Measurements from ENCODE around the gene ARID3B.
"Not testable (repeated sequence)": the region's sequence is repeated elsewhere in the genome, so short reads cannot be mapped to it uniquely, and the experiment has no call there.

The ARID3B gene

GRCh38 chr15:74621546-74621920 is 80.5 kb downstream of the ARID3B start:
- no peak for DNase-seq (ENCODE audit: low spot score)

- DNase-seq (ENCODE audit: low spot score) = no peak
Observed at GRCh38 chr15:74621936-74622335, 80.9 kb downstream of the ARID3B start.

GRCh38 chr15:74622758-74623157 is 81.7 kb downstream of the ARID3B start:
- DNase-seq (ENCODE audit: low spot score) = no peak

DNA sequence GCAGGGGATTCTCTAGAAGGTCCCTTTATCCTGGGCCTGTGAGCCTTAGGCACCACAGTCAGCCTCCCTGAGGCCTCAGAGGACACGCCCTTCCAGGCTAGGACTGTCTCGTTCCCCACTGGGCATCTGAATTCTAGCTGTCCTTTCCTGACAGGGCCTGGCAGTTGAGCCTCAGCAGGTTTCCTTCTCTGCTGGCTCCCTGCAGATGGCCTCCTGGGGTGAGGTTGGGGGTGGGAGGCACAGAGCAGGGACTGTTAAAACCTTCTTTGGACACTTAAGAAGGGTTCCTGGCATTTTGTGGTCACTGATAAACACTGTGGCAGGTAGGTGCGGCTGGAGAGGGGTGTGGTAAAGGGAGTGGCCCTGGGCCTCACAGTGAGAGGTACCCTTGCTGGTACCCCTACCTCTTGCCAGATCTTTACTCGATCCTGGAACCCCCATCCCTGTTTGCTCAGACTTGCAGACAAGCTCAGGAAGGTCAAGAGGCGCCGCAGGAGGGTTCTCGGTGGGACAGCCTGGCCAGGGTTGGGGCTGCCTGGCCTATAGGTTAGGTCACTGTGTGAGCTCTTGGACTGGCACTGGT is 83.1 kb downstream of the ARID3B start:
- no peak for DNase-seq (ENCODE audit: low spot score)

- no peak for DNase-seq (ENCODE audit: low spot score)
Observed at GRCh38 chr15:74625693-74626092, 84.7 kb downstream of the ARID3B start.

DNA sequence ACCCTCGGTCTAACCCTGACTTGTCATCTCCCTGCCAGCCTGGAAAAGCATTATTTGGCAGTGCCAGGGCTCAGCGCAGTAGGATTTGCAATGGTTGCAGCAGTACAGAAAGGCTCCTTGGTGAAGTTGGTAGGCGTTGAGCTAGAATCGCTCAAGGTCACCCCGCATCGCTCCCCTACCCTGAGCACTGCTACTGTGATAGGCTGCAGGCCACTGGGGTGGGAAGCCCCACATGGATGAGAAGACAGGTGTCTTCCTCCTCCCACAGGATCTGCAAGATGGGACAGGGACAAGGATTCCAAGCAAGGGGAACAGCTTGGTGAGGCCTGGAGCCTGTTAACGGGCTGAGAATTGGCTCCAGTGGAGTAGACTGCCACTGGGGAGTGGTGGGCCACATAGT is 85.3 kb downstream of the ARID3B start:
- no peak for DNase-seq (ENCODE audit: low spot score)

GRCh38 chr15:74626752-74627692 is 86.0 kb downstream of the ARID3B start:
- DNase-seq (ENCODE audit: low spot score) = no peak

DNA sequence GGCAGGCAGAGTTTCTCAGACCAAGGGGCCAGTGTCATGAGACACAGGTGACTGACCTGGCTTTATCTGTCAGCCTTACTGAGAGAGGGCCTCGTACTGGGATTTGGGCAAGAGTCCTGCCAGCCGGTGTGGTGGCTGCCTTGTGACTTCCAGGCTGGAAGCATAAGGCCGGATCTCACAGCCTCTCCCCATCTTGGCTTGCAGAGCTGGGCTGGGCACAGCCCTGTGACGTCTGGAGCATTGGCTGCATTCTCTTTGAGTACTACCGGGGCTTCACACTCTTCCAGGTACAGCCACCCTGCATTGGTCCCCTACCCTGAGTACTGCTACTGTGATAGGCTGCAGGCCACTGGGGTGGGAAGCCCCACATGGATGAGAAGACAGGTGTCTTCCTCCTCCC is 86.7 kb downstream of the ARID3B start:
- DNase-seq (ENCODE audit: low spot score) = no peak

GRCh38 chr15:74628199-74628598 is 87.2 kb downstream of the ARID3B start:
- DNase-seq (ENCODE audit: low spot score) = no peak

DNA sequence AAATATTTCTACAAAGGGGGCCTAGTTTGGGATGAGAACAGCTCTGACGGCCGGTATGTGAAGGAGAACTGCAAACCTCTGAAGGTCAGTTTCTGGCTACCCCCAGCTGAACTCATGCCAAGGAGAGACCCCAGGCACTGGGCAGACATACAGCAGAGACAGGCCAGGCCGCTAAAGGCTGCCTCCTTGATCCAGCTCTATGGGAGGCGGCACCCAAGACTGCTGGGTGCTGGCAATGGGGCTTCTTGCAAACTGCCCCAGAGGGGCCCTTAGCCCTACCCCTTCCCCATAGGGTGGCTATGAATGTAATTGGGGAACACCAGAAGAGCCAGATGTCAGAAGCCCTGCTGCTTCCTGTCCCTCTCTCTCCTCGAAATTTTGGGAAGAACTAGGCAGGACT is 87.9 kb downstream of the ARID3B start:
- DNase-seq (ENCODE audit: low spot score) = no peak

- DNase-seq (ENCODE audit: low spot score) = not testable (repeated sequence)
Observed at GRCh38 chr15:74629696-74630095, 88.7 kb downstream of the ARID3B start.

DNA sequence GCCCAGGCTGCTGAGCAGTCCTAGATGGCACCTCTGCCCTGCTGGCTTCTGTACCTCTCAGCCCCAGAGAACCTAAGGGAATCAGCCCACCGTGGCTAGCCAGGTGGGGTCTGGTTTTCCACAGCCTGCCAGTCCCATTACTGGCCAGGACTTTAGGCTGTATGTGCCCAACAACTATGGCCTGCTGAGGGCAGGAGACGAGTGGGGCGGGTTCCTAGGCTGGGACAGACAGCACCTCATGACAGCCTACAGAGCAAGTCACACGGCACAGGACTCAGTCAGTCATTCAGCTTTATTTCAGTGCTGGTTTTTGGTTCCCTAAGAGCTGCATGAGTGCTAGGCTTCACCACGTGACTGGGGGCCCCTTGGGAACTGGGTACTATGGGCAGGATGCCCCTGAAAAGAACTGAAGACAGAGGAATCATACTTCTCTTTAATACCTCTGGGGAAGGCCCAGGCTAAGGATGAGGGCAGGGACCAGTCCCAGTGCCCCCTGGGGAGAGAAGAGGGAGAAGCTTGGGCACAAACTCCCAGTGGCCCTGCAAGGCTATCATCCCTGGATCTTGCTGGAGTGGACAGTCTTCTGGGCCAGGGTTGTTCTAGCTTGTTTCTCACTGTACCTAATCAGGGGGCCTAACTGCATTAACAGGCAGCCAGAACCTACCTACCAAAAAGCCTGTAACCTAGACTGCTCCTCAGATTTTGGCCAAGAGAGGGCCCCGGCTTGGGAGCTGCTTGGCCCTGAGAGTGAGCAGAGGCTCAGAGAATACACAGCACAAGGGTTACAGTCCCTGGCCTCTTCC is 89.5 kb downstream of the ARID3B start:
- DNase-seq (ENCODE audit: low spot score) = no peak

GRCh38 chr15:74631087-74631385 is 90.0 kb downstream of the ARID3B start:
- no peak for DNase-seq (ENCODE audit: low spot score)

- DNase-seq (ENCODE audit: low spot score) = no peak
Observed at GRCh38 chr15:74631408-74631807, 90.4 kb downstream of the ARID3B start.

DNA sequence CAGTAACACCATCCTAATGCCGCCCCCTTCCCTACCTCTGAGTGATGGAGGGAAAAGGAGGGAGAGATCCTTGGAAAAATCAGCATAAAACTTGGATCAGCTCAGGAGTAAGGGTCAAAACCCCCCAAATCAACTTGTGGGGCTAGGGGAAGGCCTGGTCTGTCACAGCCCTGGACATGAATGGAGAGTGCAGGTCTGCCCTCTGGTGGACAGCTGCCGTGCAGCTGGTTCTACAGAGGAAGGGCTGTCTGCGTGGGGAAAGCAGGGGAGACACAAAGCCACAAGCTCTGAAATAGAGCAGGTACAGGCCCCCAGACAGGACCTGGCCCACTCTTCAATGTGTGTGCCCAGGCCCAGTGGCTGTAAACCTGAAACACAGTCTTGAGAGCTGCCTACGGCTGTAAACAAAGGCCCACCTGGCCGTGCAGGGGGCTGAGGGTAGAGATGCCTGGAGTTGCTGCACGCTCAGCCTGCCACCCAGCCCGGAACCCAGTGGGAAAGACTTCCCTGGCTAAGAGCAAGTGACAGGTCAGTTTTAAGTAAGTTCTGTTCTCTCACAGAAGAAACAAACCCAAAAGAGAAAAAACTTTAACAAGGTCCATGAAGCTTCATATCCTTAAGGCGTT is 91.0 kb downstream of the ARID3B start:
- DNase-seq (ENCODE audit: low spot score) = peak; percentile 37

DNA sequence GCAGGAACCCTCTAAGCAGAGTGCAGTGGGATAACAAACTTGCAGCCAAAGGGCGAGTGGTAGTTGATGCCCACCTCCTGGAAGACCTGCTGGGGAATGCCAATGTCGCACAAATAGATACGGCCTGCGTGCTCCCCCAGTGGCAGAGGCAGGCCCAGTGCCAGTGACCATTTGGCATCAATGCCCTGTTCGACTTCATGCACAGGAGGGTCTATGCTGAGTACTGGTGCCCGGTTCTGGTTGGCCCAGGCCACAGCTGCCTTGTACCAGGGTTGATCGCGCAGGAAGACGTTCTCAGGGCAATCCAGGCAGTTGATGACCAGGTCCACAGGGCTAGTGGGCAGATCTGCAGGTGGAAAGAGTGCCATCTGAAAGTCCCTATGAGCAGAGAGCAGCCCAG is 91.6 kb downstream of the ARID3B start:
- DNase-seq (ENCODE audit: low spot score) = no peak

DNA sequence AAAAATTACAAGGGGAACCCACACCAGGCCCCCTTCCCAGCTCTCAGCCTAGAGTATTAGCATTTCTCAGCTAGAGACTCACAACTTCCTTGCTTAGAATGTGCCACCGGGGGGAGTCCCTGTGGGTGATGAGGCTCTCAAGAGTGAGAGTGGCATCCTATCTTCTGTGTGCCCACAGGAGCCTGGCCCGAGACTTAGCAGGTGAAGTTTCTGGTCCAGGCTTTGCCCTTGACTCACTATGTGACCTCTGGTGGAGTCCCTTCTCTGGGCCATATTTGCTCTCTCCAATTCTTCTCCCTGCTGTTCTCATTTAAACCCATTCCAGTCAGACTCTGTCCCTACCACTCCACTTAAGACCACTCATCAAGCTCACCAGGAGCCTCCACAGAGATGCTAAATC is 92.8 kb downstream of the ARID3B start:
- DNase-seq (ENCODE audit: low spot score) = no peak

DNA sequence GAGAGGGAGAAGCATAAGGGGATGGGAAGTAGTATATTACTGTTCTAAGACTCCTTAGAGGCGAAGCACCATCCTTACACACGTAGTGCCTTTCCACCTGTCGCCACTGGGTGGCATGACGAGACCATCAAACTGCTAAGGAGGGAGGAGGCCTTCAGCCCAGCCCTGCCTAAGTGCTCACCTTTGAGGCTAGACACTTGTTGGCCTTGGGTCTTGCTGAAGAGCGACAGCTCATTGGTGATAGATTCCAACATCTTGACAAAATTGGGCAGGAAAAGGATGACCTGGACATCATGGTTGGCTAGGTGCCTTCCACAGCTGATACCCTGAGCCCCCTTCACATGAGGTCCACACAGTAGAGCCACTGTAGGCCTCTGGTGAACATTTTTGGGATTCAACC is 94.2 kb downstream of the ARID3B start:
- DNase-seq (ENCODE audit: low spot score) = peak; percentile 47

DNA sequence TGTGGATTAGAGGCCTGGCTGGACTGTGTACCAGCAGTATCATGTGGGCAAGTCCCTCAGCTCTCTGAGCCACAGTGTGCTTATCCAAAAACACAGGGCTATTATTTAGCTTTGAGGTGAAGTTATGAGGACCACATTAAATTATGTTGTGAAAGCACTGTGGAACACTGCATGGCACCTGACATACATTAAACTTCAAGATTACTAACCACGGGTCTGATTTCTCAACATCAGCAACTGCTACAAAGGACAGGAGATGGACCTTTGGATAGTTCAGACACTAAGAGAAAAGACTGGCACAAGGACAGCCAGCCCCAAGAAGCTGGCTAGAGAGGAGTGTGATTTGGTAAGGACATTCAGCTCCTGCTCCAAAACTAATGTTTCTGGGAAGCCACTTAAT is 96.0 kb downstream of the ARID3B start:
- no peak for DNase-seq (ENCODE audit: low spot score)

GRCh38 chr15:74641151-74641550 is 100.1 kb downstream of the ARID3B start:
- DNase-seq (ENCODE audit: low spot score) = no peak

GRCh38 chr15:74642348-74642733 is 101.3 kb downstream of the ARID3B start:
- no peak for DNase-seq (ENCODE audit: low spot score)

Measured in SW480 (cell line).